Measurements from ENCODE around the gene DLG1.

The DLG1 gene

DNA sequence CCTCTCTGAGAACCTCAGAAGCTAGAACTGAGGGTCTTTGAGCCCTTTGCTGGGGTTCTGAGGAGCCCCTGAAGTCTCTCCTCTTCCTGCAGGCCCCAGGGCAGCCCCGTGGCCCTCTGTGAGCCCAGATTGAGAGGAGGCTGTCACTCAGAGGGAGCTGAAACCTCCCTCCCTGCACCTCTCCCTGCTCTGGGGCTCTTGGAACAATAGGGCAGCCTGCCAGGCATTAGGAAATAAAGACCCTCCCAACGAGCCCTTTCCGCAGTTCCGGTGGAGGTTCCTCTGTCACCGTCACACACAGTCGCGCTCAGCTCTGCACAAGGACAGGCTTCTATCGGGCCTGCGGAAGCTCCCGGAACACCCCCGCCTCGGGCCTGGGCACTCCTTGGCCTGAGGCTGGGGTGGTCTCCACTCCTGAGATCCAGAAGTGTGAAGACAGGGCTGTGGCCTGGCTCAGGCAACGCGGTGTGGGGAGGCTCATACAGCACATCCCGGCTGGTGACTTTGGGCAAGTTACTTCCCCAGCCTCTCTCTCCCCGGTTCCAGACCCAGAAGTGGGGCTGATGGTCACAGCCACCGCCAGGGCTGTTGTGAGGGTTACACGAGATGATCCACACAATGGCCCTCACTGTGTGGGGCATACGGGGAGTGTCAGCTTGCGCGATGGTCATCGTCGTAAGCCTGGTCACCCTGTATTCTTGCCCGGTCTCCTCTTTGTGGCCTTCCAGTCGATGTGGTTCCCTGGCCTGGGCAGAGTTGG lies 286.5 kb downstream of the DLG1 start:
- DNase-seq = no peak

DNA sequence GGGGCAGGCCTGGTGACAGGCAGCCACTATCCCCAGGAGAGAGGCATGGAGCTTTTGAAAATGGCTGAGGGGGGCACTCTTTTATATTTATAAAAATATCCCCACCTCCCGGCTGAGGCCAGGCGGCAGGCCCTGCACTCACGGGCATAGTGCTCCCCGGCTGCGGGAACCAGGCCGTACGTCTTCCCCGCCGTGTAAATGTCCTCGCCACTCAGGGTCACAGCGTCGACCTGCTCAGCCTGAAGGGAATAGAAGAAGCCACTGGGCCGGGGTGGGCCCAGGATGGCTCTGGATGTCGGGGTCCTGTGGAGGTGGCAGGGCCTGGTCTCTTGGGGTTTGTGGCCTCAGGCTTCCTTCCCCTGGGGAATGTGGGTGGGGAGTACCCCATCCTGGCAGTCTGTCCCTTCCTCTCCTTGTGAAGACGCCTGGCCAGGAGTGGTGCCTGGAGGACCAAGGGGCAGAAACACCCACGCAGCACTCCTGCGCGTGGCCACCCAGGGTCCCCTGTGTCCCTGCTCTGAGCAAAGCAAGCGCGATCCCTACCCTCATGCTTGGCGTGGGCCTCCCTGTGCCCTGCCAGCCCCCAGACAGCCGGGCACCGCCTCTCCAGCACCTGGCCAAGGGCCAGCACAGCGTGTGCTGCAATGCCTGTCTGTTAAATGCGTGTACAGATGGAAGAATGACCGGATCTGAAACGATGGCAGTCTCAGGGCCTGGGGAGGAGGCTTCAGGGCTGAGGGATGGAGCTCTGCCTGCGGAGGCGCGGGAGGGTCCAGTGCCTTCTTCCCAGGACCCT lies 287.7 kb downstream of the DLG1 start:
- DNase-seq = no peak

DNA sequence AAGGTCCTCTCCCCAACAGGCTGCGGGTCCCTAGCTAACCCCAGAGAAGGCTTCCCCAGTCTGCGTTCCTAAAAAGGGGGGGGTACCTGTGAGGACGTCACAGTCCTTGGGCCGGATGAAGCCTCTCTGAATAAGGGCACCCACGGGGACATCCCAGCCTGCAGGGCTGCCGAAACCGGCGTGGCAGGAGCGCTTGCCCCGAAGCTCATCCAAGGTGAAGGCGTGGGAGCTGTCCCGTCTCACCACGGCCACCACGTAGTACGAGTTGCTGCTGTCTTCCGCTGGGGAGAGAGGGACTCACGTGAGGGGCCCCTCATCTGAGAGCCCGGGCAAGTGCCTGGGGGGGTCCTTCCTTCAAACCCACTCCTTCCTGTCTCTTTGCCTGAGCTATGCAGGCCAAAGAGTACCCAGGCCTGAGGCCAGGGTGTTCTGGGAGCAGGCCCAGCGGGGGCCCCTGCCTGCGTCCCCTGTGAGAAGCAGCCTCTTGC lies 288.8 kb downstream of the DLG1 start:
- no peak for DNase-seq

DNA sequence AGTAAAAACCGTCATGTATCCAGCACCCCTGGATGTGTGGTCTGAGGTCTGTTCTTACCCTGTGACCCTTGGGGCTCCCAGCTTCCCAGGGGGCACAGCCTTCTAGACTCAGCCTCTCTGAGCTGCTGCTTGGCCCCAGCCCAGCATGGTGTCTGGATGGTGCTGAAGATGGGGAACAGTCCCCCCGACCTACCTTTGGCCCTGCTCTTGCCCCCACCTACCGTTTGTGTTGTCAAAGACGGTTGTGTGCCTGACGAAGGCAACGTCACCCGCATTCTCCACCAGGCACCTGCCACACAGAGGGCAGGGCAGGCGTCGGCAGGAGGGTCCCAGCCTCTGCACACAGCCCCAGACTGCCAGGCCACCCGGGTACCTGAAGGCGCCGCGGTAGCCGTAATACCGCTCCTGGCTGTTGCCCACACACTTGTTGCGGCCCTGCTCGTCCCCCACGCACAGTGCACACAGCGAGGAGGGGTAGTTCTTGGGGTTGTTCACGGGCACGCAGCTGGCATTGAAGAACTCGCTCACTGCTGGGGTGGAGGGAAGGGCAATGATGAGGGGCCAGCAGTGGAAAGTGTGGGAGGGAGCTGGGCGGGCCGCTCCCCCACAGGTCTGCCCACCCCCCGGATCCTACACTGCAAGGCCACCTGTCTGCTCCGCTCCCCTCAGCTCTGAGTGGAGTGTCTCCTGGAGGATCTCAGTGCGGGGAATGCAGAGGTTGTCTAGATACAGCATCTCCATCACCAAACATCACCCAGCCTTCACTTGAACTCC lies 289.8 kb downstream of the DLG1 start:
- no peak for DNase-seq

DNA sequence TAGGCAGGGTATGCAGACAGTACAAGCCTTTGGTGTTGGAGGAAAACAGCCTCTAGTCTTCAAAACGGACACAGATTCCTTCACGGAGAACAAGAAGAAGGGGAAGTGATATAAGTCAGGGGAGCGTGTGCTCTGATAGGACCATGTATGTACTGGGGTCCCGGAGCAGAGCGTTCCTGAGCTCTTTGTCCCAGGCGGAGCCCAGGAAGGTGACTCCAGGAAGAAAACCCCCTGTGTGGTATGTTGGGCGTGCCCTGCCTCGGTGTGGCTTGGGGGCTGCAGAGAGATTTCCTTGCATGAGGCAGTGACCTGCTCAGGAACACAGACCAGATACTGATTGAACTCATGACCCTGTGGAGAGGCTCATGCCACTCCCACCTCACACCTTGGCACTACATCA lies 290.5 kb downstream of the DLG1 start:
- no peak for DNase-seq

DNA sequence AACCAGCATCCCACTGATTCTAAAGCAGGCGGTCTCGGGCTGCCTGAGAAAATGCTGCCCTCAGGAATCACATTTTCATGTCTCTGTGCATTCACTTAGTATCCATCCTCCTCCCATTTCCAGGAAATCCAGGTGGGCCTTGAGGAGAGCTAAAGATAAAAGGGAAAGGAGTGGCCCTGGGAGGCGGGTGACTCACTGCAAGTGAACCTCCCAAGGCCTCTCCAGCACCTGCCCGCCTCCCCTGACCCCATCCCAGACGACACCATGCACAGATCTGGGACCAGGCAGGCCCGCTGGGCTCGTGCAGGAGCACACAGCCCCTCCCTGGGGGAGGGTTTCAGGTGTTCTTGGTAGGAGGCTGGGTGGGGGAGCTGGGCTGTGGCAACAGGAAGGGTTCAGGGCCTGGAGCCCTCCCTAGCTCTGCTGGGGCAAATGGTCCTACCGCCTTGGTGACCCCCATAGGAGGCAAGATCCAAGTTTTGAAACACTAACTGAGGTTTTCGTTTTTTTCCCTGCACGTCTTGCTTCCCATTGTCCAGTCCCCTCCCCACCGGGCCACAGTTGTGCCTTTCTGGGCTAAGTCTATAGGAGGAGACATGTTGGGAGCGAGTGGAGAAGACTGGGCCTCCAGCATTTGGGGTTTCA lies 291.0 kb downstream of the DLG1 start:
- DNase-seq = no peak

DNA sequence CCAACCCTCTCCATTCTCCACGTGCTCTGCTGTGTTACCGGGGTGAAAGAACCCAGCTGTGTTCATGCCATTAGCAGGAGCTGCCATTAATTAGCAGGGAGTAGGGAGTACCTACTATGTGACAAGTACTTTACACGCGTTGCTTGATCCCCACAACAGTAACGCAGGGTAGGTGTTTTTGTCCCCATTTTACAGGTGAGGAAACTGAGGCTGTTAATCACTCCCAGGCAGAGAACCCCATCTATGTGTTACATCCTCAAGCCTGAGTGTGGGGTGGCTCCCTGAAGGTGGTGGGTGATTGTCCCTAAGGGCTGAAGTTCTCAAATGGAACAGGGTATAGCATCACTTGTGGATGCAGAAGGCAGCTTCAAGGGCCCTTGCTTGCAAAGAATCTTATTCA lies 291.6 kb downstream of the DLG1 start:
- no peak for DNase-seq

DNA sequence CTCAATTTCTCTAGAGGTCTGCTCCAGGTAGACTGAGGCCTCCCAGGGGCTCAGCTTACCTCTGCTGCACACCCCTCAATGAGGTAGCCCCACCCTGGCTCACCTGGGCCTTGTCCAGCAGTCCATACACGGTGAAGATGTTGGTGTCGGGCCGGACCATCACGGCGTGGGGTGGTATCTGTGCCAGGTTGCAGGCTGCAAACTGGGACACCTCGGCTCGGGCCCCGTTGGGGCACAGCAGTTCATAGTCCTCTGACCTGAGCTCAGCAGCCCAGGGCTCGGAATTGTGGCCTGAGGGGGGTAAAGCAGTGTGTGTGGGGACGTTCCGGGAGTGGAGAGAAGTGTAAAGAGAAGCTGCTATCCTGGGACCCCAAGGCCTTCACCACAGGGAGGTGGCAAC lies 292.0 kb downstream of the DLG1 start:
- DNase-seq = no peak

DNA sequence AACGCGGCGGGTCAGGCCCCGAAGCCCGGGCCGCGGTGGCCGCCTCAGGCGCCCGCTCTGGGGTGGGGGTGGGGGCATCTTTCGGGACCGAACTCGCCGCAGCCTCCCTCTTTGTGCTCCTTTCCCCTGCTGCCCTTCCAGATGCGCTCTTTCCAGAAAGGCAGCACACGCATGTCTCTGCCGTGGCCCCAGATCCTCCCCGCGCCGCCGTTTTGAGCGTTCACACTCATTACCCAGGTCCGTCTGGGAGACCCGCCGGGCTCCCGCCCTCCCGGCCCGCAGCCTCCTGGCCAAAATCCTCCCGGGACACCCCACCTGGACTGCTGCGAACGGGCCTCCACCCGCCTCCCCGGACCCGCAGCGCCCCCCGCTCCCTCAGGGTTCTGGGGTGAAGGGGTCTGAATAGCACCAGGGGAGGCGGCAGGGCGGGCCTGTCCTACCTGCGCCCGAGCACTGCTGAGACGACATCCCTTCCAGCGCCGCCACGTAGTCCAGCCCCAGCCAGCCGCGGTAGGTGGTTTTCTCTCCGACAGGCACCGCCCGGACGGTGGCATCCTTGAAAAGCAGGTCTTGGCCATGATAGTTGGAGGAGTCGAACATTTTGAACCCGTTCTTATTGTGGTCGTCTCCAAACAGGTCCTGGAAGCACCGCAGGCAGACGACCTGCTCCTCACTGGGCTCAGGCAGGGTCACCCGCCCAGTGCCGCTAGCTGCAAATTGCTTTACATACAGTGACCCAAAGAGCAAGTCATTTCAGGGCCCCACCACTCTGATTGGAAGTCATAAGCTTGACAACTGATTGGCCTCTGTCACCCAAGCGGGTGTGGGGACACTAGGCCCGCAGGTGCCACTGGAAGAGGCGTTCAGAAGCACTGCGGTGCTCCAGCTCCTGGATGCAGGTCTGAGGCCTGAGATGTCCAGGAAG lies 294.7 kb downstream of the DLG1 start:
- DNase-seq = no peak

DNA sequence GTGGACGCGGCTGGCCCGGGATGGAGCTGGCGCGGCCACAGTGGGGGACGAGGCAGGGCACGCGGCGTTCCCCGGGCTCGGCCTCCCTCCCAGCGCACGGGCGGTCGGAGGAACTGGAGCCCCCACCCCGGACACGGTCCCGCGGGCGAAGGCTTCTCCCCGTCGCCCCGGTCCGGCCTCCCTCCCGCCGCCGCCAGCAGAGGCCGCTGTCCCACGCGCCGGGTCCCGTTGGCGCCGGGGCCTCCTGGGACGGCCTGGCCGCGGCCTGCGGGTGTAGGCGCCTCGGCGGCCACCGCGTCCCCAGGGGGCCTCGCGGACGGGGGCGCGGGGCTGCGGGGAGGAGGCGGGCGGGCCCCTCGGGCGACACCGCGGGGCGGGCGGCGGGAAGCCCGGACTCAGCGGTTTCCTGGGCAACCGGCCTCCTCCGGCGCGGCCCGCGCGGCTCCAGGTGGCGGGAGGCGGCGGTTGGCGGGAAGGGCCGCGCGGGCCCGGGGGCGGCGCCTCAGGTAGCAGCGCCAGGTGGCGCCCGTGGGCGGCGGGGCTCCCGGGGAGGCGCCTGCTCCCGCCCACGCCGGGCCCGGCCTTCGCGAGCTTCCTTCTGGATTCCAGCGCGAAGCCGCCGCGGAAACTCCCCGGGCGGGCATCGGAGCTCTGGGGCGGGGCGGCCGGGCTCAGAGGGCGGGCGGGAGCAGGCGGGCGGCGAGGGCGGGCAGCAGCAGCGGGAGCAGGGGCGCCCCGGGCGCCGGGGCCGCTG lies 295.5 kb downstream of the DLG1 start:
- DNase-seq = peak; percentile 66

DNA sequence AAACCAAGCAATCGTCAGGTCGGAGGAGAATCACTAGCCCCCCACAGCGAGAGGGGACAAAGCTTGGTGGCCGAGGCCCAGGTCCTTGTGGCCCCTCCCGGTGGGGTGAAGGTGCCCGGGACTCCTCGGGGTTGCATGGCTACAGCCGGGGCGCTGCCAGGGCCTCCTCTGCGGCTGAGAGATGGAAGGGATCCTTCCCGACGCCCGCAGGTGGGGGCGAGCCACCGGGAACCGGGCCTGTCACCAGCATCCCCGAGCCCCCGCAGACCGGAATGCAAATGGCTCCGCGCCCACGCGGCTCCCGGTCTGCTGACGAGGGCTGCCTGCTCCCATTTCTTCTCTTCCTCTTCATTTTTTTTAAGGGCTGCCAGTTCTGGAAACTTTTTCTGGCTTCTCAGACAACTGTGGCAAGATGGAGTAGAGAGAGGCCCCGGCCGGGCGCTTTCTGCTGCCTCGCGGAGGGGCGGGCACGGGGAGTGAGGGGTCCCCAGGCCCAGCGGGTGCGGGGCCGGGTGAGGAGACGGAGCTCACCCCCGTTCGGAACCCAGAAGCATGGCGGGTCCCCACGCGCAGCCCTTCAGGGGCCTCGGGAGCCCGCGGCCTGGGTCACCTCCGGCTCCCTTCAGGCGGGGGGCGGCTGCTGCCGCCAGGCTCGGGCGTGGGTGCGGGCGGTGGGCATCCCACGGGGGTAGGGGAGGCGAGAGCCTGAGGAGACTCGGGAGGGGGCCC lies 296.3 kb downstream of the DLG1 start:
- DNase-seq = no peak

DNA sequence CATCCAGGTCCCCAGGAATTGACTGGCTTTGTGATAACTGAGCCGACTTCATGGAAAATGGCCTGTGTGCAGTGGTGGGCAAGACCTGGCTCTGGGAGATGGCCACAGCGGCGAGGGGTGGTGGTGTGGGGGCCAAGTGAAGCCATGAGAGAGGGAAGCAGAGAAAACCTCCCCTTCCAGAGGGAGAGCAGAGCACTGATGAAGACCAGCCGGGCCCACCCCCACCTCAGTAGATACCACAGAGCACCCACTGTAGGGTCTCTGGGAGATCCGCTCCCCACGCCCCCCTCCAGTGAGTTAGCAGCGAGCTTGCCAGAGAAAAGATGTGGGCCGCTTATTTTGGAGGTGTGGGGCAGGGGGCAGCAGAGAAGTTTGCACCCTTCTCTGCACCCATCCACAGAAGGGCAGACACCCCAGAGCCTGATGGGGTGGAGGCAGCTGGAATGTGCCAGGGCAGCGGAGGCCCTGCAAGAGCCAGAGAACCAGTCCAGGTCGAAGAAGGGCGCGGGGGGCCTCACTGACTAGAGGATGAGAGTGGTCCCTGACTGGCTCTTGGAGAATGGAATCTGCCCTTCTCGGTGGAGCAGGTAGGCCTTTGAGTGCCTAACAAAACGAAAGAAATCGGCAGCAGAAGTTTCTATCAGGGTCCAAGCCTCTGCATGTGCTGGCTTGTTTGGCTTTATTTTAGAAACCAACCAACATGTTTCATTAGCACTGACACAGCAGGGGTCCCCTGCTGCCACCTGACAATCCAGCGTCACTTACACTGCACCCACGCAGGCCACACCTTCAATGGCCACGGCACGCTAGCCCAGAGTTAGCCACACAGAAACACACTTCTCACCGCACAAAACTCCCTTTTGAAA lies 297.1 kb downstream of the DLG1 start:
- DNase-seq = no peak

DNA sequence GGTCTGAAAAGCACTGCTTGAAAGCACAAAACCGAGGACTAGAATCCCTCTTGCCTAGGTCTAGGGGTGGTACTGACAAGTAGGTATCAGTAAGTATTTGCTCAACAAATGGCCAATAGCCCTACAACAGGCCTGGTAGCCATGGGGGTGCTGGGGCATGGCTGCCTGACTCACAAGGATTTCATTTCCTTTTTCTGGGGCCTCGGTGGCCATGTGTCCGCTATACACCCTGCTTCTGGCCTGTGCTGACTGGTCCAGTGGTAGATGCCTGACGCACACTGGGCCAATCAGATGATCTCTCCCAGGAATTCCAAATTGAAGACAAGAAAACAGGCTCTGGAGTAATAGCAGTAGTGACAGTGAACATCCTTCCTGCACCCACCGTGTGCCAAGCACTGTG lies 298.2 kb downstream of the DLG1 start:
- no peak for DNase-seq

DNA sequence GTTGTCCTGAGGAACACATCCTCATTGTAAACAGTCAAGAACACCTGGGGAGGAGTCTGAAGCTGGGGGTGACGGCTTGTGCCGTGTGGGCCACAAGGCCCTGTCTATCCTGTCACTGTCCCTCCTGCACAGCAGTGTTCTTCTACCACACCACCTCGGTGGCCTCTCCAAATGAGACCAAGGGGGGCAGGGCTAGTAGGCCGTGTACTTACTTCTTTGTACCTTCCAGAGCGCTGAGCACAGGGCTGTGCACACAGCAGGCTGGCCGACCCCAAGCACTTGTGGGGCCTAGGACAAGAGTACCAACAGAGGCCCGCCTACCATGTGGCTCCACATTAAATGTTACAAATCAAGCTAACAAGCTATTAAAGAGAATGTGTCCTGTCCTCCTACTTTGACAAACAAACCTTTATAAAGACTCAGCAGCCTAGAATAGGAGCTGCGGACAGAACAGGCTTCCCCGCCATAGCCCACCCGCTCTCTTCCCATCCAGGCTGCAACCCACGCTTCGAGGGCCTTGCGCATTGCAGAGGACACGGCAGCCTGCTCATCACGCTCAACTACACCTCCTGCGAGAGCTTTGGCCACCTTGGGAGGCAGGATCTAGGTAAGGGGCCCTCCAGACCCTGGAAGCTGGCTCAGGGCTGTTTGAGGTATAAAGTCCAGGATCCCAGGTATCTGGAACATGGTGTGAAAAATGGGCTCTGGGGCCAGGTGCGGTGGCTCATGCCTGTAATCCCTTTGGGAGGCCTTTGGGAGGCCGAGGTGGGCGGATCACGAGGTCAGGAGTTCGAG lies 299.2 kb downstream of the DLG1 start:
- DNase-seq = no peak

DNA sequence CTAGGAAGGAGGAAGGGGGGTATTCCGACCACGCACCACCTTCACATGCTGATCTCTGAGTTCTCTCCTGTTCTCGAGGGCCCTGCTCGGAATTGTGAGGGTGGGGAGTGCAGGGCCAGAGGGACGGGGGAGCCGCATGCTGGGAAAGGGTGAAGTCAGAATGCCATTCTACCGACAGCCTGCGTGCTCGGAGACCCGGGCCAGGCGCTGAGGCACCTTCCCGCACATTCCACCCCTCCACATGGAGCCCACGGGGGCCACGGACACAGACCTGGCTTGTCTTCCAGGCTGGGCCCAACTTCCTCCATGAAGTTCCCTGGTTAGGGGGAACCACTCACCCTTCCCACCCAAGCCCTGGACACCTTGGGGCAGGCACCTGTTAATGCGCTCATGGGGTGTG lies 301.1 kb downstream of the DLG1 start:
- no peak for DNase-seq

DNA sequence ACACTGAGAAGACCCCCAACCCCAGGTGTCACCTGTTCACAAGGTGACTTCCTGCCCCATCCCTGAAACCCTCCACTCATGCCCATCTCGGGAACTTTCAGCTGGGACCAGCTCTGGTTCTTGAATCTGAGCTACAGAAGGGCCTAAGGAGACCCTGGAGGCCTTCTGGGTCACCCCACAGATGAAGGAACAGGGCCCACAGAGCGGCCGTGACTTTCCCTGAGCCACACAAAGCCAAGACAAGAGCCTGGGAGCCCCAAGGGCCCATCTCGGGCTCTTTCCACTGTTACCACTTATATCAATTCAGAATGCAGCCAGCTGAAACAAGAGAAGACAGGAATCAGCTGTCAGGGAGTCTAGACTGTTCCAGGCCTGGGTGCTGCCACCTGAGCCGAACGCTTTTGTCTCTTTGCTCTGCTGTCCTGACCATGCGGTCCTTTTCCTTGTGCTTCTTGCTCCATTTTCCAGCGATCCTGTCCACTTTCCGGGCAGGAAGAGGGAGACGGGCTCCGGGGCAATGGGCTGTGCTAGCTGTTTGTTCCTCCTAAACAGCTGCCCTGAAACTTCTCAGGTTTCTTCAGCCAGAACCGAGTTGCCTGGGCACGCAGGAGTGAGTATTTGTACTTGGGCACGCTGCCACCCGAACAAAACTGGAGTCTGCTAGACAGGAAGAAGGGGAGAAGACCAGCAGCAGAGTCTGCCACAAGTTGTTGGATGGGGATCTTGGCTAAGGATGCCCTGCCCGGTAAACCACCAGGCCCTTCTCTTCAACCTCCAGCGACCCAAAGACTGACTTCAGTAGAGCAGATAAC lies 301.8 kb downstream of the DLG1 start:
- no peak for DNase-seq

DNA sequence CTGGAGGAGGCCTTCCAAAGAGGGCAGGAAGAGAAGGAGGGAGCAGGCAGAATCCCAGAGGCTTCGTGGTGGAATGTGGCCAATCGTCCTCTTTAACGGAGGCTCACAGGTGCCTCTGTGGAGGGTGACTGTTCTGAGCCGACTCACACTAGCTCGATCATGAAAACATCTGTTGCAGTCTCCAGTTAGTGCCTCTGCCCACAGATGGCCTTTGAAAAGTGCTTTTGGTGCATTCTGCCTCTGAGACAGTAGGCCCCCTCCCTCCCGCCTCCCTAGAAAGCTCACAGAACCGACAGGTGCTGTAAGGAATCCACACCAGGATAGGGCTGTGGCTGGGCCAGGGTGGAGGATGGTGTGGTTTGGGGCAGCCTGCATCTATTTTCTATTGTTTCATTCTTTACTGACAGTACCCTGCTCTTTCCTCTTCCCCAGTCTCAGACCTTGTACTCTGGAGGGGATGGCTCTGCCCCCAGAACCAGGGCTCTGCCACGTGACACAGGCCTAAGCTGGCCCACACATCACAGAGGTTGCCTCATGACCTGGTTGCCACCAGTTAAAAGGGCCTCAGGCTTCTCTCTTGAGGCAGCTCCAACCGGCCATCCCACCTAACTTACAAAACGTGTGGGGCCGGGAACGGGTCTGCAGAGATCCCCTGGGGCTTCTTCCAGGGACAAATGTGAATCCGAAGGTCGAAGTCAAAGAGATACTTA lies 302.6 kb downstream of the DLG1 start:
- no peak for DNase-seq
